DND-41 (cell line): ENCODE results near the gene CD1D.

Experiments
- EZH2 ChIP-seq: IDR thresholded peaks from 3 replicates; pipeline ENCODE4 v1.6.1; 2012; ENCODE audit warnings: borderline replicate concordance, low read depth, mild to moderate bottlenecking, moderate library complexity, low read length, inconsistent platforms; ENCODE audit not compliant: severe bottlenecking
- TF ChIP-seq, protein P1 (sequence below): IDR thresholded peaks from 2 replicates; pipeline ENCODE4 v1.5.1; 2012; ENCODE audit warnings: borderline replicate concordance, low read length, moderate library complexity, mild to moderate bottlenecking; ENCODE audit not compliant: poor library complexity, severe bottlenecking; ENCODE audit errors: extremely low read depth

DNA sequence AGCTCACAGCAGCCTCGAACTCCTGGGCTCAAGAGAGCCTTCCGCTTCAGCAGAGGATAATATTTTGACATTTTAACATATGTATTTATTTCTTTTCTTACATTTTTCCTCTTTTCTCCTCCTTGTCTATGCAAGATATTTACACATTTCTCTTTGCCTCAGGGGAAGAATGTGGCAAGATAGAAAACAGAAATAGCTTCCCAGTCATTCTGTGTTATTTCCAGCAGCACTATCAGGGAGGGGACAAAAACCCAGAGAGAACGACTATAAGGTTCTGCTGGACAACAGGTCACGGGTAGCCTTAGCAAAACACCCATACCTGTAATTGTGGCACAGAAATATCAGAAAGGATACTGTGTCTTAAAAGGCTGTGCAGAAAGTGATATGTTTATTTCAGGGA lies 7.9 kb downstream of the CD1D start:
- no peak for TF ChIP-seq EZH2
- TF ChIP-seq, protein P1, sequence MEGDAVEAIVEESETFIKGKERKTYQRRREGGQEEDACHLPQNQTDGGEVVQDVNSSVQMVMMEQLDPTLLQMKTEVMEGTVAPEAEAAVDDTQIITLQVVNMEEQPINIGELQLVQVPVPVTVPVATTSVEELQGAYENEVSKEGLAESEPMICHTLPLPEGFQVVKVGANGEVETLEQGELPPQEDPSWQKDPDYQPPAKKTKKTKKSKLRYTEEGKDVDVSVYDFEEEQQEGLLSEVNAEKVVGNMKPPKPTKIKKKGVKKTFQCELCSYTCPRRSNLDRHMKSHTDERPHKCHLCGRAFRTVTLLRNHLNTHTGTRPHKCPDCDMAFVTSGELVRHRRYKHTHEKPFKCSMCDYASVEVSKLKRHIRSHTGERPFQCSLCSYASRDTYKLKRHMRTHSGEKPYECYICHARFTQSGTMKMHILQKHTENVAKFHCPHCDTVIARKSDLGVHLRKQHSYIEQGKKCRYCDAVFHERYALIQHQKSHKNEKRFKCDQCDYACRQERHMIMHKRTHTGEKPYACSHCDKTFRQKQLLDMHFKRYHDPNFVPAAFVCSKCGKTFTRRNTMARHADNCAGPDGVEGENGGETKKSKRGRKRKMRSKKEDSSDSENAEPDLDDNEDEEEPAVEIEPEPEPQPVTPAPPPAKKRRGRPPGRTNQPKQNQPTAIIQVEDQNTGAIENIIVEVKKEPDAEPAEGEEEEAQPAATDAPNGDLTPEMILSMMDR: no peak
